ENCODE results near the gene WDR4.
"Not testable (repeated sequence)": the region's sequence is repeated elsewhere in the genome, so short reads cannot be mapped to it uniquely, and the experiment has no call there.

WDR4 gene

GRCh38 chr21:42852925-42853570 is 26.3 kb downstream of the WDR4 start:
- no peak for DNase-seq (ENCODE audit: low spot score)

- DNase-seq (ENCODE audit: low spot score) = no peak
Measured at GRCh38 chr21:42851812-42852665, 27.3 kb downstream of the WDR4 start.

- no peak for DNase-seq (ENCODE audit: low spot score)
Measured at GRCh38 chr21:42850866-42851391, 28.4 kb downstream of the WDR4 start.

GRCh38 chr21:42850463-42850862 is 28.9 kb downstream of the WDR4 start:
- DNase-seq (ENCODE audit: low spot score) = no peak

- DNase-seq (ENCODE audit: low spot score) = no peak
Measured at GRCh38 chr21:42849759-42850412, 29.5 kb downstream of the WDR4 start.

- DNase-seq (ENCODE audit: low spot score) = no peak
Measured at GRCh38 chr21:42848932-42849758, 30.2 kb downstream of the WDR4 start.

- DNase-seq (ENCODE audit: low spot score) = not testable (repeated sequence)
Measured at GRCh38 chr21:42848144-42848931, 31.0 kb downstream of the WDR4 start.

- no peak for DNase-seq (ENCODE audit: low spot score)
Measured at GRCh38 chr21:42847726-42848125, 31.6 kb downstream of the WDR4 start.

GRCh38 chr21:42847051-42847707 is 32.2 kb downstream of the WDR4 start:
- no peak for DNase-seq (ENCODE audit: low spot score)

GRCh38 chr21:42846221-42846620 is 33.1 kb downstream of the WDR4 start:
- no peak for DNase-seq (ENCODE audit: low spot score)

- peak; percentile 42 for DNase-seq (ENCODE audit: low spot score)
Measured at GRCh38 chr21:42845296-42845965, 33.9 kb downstream of the WDR4 start.

- peak; percentile 43 for DNase-seq (ENCODE audit: low spot score)
Measured at GRCh38 chr21:42844411-42845113, 34.8 kb downstream of the WDR4 start.

- no peak for DNase-seq (ENCODE audit: low spot score)
Measured at GRCh38 chr21:42843056-42843455, 36.3 kb downstream of the WDR4 start.

- not testable (repeated sequence) for DNase-seq (ENCODE audit: low spot score)
Measured at GRCh38 chr21:42841916-42842655, 37.3 kb downstream of the WDR4 start.

GRCh38 chr21:42841156-42841915 is 38.0 kb downstream of the WDR4 start:
- no peak for DNase-seq (ENCODE audit: low spot score)

GRCh38 chr21:42840411-42841155 is 38.8 kb downstream of the WDR4 start:
- no peak for DNase-seq (ENCODE audit: low spot score)
